ENCODE data around the gene ZNF524.

GRCh38 chr19:55584871-55585270 lies 15.2 kb upstream of the ZNF524 start:
- TF ChIP-seq POLR2A (IDR thresholded peaks at IDR 0.05; ENCODE audit: low read depth, low read length) = no peak
- no peak for TF ChIP-seq POLR2AphosphoS5 (IDR thresholded peaks at IDR 0.05; ENCODE audit: low read depth, low read length)
- TF ChIP-seq SPI1 (IDR thresholded peaks at IDR 0.05; ENCODE audit: low read depth, low read length) = no peak
- TF ChIP-seq TAF1 (IDR thresholded peaks at IDR 0.05; ENCODE audit: low read depth, low read length) = no peak
- TF ChIP-seq PAX5 (IDR thresholded peaks at IDR 0.05; ENCODE audit: insufficient read depth, low read length, severe bottlenecking) = no peak
- TF ChIP-seq POU2F2 (IDR thresholded peaks at IDR 0.05; ENCODE audit: low read depth, low read length) = no peak
